Epidermal melanocyte (primary cell): ENCODE measurements around the gene CBARP.

Experiments used
- DNase-seq: peaks from one replicate; pipeline ENCODE4 v3.0.0; 2011; ENCODE audit warnings: low spot score; ENCODE audit not compliant: insufficient read length

Gene CBARP

GRCh38 chr19:1264801-1265614 is 27.2 kb upstream of the CBARP start:
- DNase-seq: no peak

GRCh38 chr19:1263188-1263587 is 25.4 kb upstream of the CBARP start:
- DNase-seq: no peak

- DNase-seq: no peak
Observed at GRCh38 chr19:1262623-1263123, 24.9 kb upstream of the CBARP start.

- no peak for DNase-seq
Observed at GRCh38 chr19:1261798-1262622, 24.2 kb upstream of the CBARP start.

GRCh38 chr19:1261538-1261797 is 23.7 kb upstream of the CBARP start:
- no peak for DNase-seq

GRCh38 chr19:1260749-1261537 is 23.1 kb upstream of the CBARP start:
- DNase-seq: peak; percentile 98

- DNase-seq: no peak
Observed at GRCh38 chr19:1259876-1260748, 22.3 kb upstream of the CBARP start.

- no peak for DNase-seq
Observed at GRCh38 chr19:1259206-1259875, 21.5 kb upstream of the CBARP start.

GRCh38 chr19:1258707-1259205 is 21.0 kb upstream of the CBARP start:
- no peak for DNase-seq

GRCh38 chr19:1258163-1258492 is 20.3 kb upstream of the CBARP start:
- no peak for DNase-seq

- DNase-seq: no peak
Observed at GRCh38 chr19:1257475-1258162, 19.8 kb upstream of the CBARP start.

GRCh38 chr19:1256646-1257474 is 19.1 kb upstream of the CBARP start:
- no peak for DNase-seq

- no peak for DNase-seq
Observed at GRCh38 chr19:1255186-1256161, 17.7 kb upstream of the CBARP start.

GRCh38 chr19:1254530-1255185 is 16.9 kb upstream of the CBARP start:
- no peak for DNase-seq

GRCh38 chr19:1254081-1254527 is 16.3 kb upstream of the CBARP start:
- DNase-seq: no peak

GRCh38 chr19:1253514-1254080 is 15.8 kb upstream of the CBARP start:
- no peak for DNase-seq
